ENCODE results near the gene CCDC197.

The CCDC197 gene

DNA sequence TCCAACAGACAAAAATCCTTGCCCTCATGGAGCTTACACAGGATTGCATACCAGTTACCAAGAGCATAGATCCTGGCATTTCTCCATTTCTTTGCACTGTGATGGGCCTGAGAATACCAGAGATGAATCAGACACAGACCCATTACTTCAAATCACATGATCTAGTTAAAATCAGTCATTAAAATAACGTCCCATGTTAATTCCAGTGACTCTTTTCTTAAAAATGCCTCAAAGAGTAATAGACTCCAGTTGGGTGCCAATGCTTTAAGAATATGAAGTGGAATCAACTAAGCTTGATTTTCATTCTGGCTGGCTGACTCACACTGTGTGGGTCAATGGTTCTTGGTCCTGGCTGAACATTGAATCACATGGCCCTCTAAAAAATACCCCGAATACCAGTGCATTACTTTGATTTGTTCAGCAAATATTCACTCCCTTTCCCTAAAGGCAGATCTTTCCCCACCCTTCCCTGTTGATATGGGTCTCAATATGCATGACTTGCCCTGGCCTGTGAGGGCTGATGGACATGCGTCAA lies 31.7 kb upstream of the CCDC197 start:
- H3K27me3 ChIP-seq (ENCODE audit: low read depth, low read length) = peaks cover 28% of the 10 kb centered on the region
- no peaks in the 10 kb centered on the region for H3K9me3 ChIP-seq (ENCODE audit: insufficient read depth, low read length)
- no peaks in the 10 kb centered on the region for H3K79me2 ChIP-seq (ENCODE audit: low read length)
- H3K4me3 ChIP-seq (ENCODE audit: low read length) = no peak overlapping the region
- no peak overlapping the region; the same call in 1 of the 2 replicates for H3K27ac ChIP-seq (ENCODE audit: low read length)
- H3K4me1 ChIP-seq (ENCODE audit: low read length) = peaks cover 96% of the 10 kb centered on the region
- H3K4me2 ChIP-seq (ENCODE audit: low read length) = no peak overlapping the region
- no peaks in the 10 kb centered on the region for H4K20me1 ChIP-seq (ENCODE audit: insufficient read depth, low read length)
- H3K36me3 ChIP-seq (replicated peaks; ENCODE audit: low read depth, low read length) = no peaks in the 10 kb centered on the region
- TF ChIP-seq, protein P1, sequence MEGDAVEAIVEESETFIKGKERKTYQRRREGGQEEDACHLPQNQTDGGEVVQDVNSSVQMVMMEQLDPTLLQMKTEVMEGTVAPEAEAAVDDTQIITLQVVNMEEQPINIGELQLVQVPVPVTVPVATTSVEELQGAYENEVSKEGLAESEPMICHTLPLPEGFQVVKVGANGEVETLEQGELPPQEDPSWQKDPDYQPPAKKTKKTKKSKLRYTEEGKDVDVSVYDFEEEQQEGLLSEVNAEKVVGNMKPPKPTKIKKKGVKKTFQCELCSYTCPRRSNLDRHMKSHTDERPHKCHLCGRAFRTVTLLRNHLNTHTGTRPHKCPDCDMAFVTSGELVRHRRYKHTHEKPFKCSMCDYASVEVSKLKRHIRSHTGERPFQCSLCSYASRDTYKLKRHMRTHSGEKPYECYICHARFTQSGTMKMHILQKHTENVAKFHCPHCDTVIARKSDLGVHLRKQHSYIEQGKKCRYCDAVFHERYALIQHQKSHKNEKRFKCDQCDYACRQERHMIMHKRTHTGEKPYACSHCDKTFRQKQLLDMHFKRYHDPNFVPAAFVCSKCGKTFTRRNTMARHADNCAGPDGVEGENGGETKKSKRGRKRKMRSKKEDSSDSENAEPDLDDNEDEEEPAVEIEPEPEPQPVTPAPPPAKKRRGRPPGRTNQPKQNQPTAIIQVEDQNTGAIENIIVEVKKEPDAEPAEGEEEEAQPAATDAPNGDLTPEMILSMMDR (IDR thresholded peaks at IDR 0.05; ENCODE audit: low read depth, low read length) = no peak
- no peak for TF ChIP-seq EZH2phosphoT487 (IDR thresholded peaks at IDR 0.05; ENCODE audit: low read depth)
- no peak overlapping the region for H3K9ac ChIP-seq (ENCODE audit: low read length)
- no peak overlapping the region for H2AFZ ChIP-seq (ENCODE audit: low read depth, low read length)

- no peak overlapping the region for H3K4me3 ChIP-seq (ENCODE audit: low read length)
Measured at GRCh38 chr14:93965946-93966474, 31.1 kb upstream of the CCDC197 start.

GRCh38 chr14:93967637-93968250 lies 29.4 kb upstream of the CCDC197 start:
- peak overlapping the region; percentile 81 for H3K4me2 ChIP-seq (ENCODE audit: low read length)
- H3K27ac ChIP-seq (ENCODE audit: low read length) = peak overlapping the region; percentile 88
- H3K9me3 ChIP-seq (ENCODE audit: insufficient read depth, low read length) = no peaks in the 10 kb centered on the region
- H3K4me3 ChIP-seq (ENCODE audit: low read length) = peak overlapping the region; percentile 54
- H3K27me3 ChIP-seq (ENCODE audit: low read depth, low read length) = peaks cover 28% of the 10 kb centered on the region
- H4K20me1 ChIP-seq (ENCODE audit: insufficient read depth, low read length) = no peaks in the 10 kb centered on the region
- H3K79me2 ChIP-seq (ENCODE audit: low read length) = no peaks in the 10 kb centered on the region
- TF ChIP-seq, protein P1 (IDR thresholded peaks at IDR 0.05; ENCODE audit: low read depth, low read length) = no peak
- peak; percentile 95 for TF ChIP-seq EZH2phosphoT487 (IDR thresholded peaks at IDR 0.05; ENCODE audit: low read depth)
- H3K4me1 ChIP-seq (ENCODE audit: low read length) = peaks cover 95% of the 10 kb centered on the region
- no peak overlapping the region for H2AFZ ChIP-seq (ENCODE audit: low read depth, low read length)
- H3K36me3 ChIP-seq (replicated peaks; ENCODE audit: low read depth, low read length) = no peaks in the 10 kb centered on the region
- peak overlapping the region; percentile 77 for H3K9ac ChIP-seq (ENCODE audit: low read length)

More at GRCh38 chr14:93965946-93966474, 31.1 kb upstream of the CCDC197 start:
- Histone ChIP-seq H3K9ac (ENCODE audit: low read length) (no peak overlapping the region), H2AFZ (ENCODE audit: low read depth, low read length) (no peak overlapping the region), H3K27me3 (ENCODE audit: low read depth, low read length) (peaks cover 28% of the 10 kb centered on the region), H3K4me2 (ENCODE audit: low read length) (no peak overlapping the region), H3K9me3 (ENCODE audit: insufficient read depth, low read length) (no peaks in the 10 kb centered on the region), H3K36me3 (replicated peaks; ENCODE audit: low read depth, low read length) (no peaks in the 10 kb centered on the region), H3K79me2 (ENCODE audit: low read length) (no peaks in the 10 kb centered on the region), H3K27ac (ENCODE audit: low read length) (peak overlapping the region; percentile 88; the same call in 1 of the 2 replicates), H4K20me1 (ENCODE audit: insufficient read depth, low read length) (no peaks in the 10 kb centered on the region), H3K4me1 (ENCODE audit: low read length) (peaks cover 96% of the 10 kb centered on the region)
- TF ChIP-seq, protein P1 (IDR thresholded peaks at IDR 0.05; ENCODE audit: low read depth, low read length) = no peak
- no peak for TF ChIP-seq EZH2phosphoT487 (IDR thresholded peaks at IDR 0.05; ENCODE audit: low read depth)

DNA sequence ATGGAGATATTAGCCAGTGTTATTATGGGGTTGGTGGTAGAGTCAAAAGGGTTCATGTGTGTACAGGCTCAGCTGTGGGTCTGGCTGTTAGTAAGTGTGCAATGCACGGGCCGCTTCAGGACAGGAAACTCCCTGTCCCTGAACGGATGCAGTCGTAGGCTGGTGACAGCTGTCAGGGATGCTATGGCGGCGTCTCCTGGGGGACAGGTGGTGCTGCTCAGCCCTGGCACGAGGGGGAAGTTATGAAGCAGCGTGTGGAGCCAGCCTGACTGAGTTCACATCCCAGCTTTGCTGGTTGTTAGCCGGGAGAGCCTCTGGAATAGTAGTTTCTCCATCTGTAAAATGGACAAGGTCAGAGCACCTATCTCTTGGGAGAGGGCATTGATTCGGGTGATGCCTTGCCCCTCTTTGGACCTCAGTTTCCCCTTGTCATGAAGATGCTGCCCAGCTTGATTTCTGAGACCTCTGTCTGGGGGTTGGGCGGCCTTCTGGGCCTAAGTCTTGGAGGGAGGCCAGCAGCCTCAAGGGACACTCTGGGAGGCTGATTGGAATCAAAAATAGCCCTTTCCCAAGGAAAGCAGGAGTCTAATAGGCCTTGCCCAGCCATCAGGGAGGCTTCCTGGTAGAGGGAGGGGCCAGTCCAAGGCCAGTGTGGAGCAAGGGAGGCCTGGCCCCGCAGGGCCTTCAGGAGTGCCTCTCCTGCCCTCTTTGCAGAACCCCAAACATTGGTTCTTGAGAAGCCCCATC lies 27.8 kb upstream of the CCDC197 start:
- no peak overlapping the region for H3K4me3 ChIP-seq (ENCODE audit: low read length)
- H3K9me3 ChIP-seq (ENCODE audit: insufficient read depth, low read length) = no peaks in the 10 kb centered on the region
- no peaks in the 10 kb centered on the region for H3K36me3 ChIP-seq (replicated peaks; ENCODE audit: low read depth, low read length)
- no peak overlapping the region for H2AFZ ChIP-seq (ENCODE audit: low read depth, low read length)
- H3K27ac ChIP-seq (ENCODE audit: low read length) = peak overlapping the region; percentile 83
- no peaks in the 10 kb centered on the region for H3K79me2 ChIP-seq (ENCODE audit: low read length)
- no peaks in the 10 kb centered on the region for H4K20me1 ChIP-seq (ENCODE audit: insufficient read depth, low read length)
- TF ChIP-seq, protein P1 (IDR thresholded peaks at IDR 0.05; ENCODE audit: low read depth, low read length) = no peak
- H3K9ac ChIP-seq (ENCODE audit: low read length) = peak overlapping the region; percentile 77; the same call in 1 of the 2 replicates
- peaks cover 30% of the 10 kb centered on the region for H3K27me3 ChIP-seq (ENCODE audit: low read depth, low read length)
- peaks cover 94% of the 10 kb centered on the region for H3K4me1 ChIP-seq (ENCODE audit: low read length)
- H3K4me2 ChIP-seq (ENCODE audit: low read length) = peak overlapping the region; percentile 81
